ENCODE data around the gene TYSND1.
"Not testable (repeated sequence)": the region's sequence is repeated elsewhere in the genome, so short reads cannot be mapped to it uniquely, and the experiment has no call there.

TYSND1 gene

GRCh38 chr10:70146489-70147258, at the start of gene TYSND1:
Gene TYSND1 (minus strand): TSS chr10:70146700. CDS start chr10:70146586, 114 bp downstream.
- peak; percentile 90 for DNase-seq

GRCh38 chr10:70193391-70193844, 46.9 kb upstream of the TYSND1 start:
- no peak for DNase-seq

- DNase-seq, result no peak
These were observed 45.9 kb upstream of the TYSND1 start for GRCh38 chr10:70192326-70192968.

GRCh38 chr10:70191972-70192305, 45.4 kb upstream of the TYSND1 start:
- DNase-seq, result no peak

GRCh38 chr10:70191161-70191971, 44.9 kb upstream of the TYSND1 start:
- no peak for DNase-seq

GRCh38 chr10:70190581-70190980, 44.1 kb upstream of the TYSND1 start:
- no peak for DNase-seq

- DNase-seq, result no peak
These were observed 43.6 kb upstream of the TYSND1 start for GRCh38 chr10:70190102-70190501.

- DNase-seq, result no peak
These were observed 42.3 kb upstream of the TYSND1 start for GRCh38 chr10:70188768-70189167.

GRCh38 chr10:70186571-70186970, 40.1 kb upstream of the TYSND1 start:
- DNase-seq, result no peak

GRCh38 chr10:70186090-70186489, 39.6 kb upstream of the TYSND1 start:
- no peak for DNase-seq

GRCh38 chr10:70183304-70183703, 36.8 kb upstream of the TYSND1 start:
- no peak for DNase-seq

- not testable (repeated sequence) for DNase-seq
These were observed 32.7 kb upstream of the TYSND1 start for GRCh38 chr10:70179209-70179608.

- no peak for DNase-seq
These were observed 31.7 kb upstream of the TYSND1 start for GRCh38 chr10:70178139-70178725.

- no peak for DNase-seq
These were observed 29.9 kb upstream of the TYSND1 start for GRCh38 chr10:70176441-70176840.

- DNase-seq, result no peak
These were observed 29.0 kb upstream of the TYSND1 start for GRCh38 chr10:70175516-70175915.

- DNase-seq, result peak; percentile 43
These were observed 27.7 kb upstream of the TYSND1 start for GRCh38 chr10:70174058-70174741.

- no peak for DNase-seq
These were observed 23.3 kb upstream of the TYSND1 start for GRCh38 chr10:70169649-70170364.

- DNase-seq, result no peak
These were observed 22.5 kb upstream of the TYSND1 start for GRCh38 chr10:70169011-70169410.

- no peak for DNase-seq
These were observed 20.7 kb upstream of the TYSND1 start for GRCh38 chr10:70167246-70167645.

- no peak for DNase-seq
These were observed 19.9 kb upstream of the TYSND1 start for GRCh38 chr10:70166394-70166793.

GRCh38 chr10:70164163-70164562, 17.7 kb upstream of the TYSND1 start:
- no peak for DNase-seq

GRCh38 chr10:70163448-70163847, 16.9 kb upstream of the TYSND1 start:
- DNase-seq, result no peak
